ENCODE measurements around the gene TRIM68.
A peak's percentile ranks its signal among the peaks of the same experiment; 100 is the strongest.

TRIM68 gene

GRCh38 chr11:4607781-4608666 lies at the start of gene TRIM68:
Gene TRIM68 (minus strand): TSS chr11:4608231. CDS start chr11:4605504, 2,727 bp downstream.
- peak; percentile 88 to 94 for DNase-seq (ENCODE audit: low read depth in 2 of 2)

GRCh38 chr11:4654635-4655369 lies 46.8 kb upstream of the TRIM68 start:
- DNase-seq (ENCODE audit: low read depth in 2 of 2): no peak

GRCh38 chr11:4647766-4648165 lies 39.7 kb upstream of the TRIM68 start:
- DNase-seq (ENCODE audit: low read depth in 2 of 2): no peak

GRCh38 chr11:4645974-4646373 lies 37.9 kb upstream of the TRIM68 start:
- DNase-seq (ENCODE audit: low read depth in 2 of 2): no peak

- no peak for DNase-seq (ENCODE audit: low read depth in 2 of 2)
Measured at GRCh38 chr11:4644233-4644632, 36.2 kb upstream of the TRIM68 start.

GRCh38 chr11:4643682-4644081 lies 35.7 kb upstream of the TRIM68 start, which contains the start of gene OR51E1:
Gene OR51E1 (plus strand): TSS chr11:4643982. CDS start chr11:4652527, 8,545 bp downstream.
- DNase-seq (ENCODE audit: low read depth in 2 of 2): no peak

GRCh38 chr11:4643076-4643475 lies 35.0 kb upstream of the TRIM68 start:
- DNase-seq (ENCODE audit: low read depth in 2 of 2): no peak

GRCh38 chr11:4642043-4642442 lies 34.0 kb upstream of the TRIM68 start:
- DNase-seq (ENCODE audit: low read depth in 2 of 2): no peak

GRCh38 chr11:4641501-4641900 lies 33.5 kb upstream of the TRIM68 start:
- no peak for DNase-seq (ENCODE audit: low read depth in 2 of 2)

- no peak for DNase-seq (ENCODE audit: low read depth in 2 of 2)
Measured at GRCh38 chr11:4639931-4640330, 31.9 kb upstream of the TRIM68 start.

GRCh38 chr11:4637662-4638047 lies 29.6 kb upstream of the TRIM68 start:
- DNase-seq (ENCODE audit: low read depth in 2 of 2): no peak

GRCh38 chr11:4636962-4637661 lies 29.1 kb upstream of the TRIM68 start, which contains the start of gene OR51D1:
Gene OR51D1 (plus strand): TSS chr11:4637477. CDS start chr11:4639791, 2,314 bp downstream.
- DNase-seq (ENCODE audit: low read depth in 2 of 2): peak; percentile 44 to 66

GRCh38 chr11:4636136-4636535 lies 28.1 kb upstream of the TRIM68 start:
- no peak for DNase-seq (ENCODE audit: low read depth in 2 of 2)

- DNase-seq (ENCODE audit: low read depth in 2 of 2): peak; percentile 29 to 47
Measured at GRCh38 chr11:4626207-4627099, 18.4 kb upstream of the TRIM68 start.

GRCh38 chr11:4619514-4619913 lies 11.5 kb upstream of the TRIM68 start:
- DNase-seq (ENCODE audit: low read depth in 2 of 2): no peak

GRCh38 chr11:4615856-4616444 lies 7.9 kb upstream of the TRIM68 start:
- DNase-seq (ENCODE audit: low read depth in 2 of 2): no peak

GRCh38 chr11:4611986-4612385 lies 4.0 kb upstream of the TRIM68 start:
- DNase-seq (ENCODE audit: low read depth in 2 of 2): no peak

GRCh38 chr11:4610258-4610935 lies 2.4 kb upstream of the TRIM68 start:
- DNase-seq (ENCODE audit: low read depth in 2 of 2): peak in 1 of 2 donors; percentile 9

- no peak for DNase-seq (ENCODE audit: low read depth in 2 of 2)
Measured at GRCh38 chr11:4607096-4607495, 935 bp downstream of the TRIM68 start.
